ENCODE data around the gene EFCAB14. TPM values are rescaled to one million over a fixed set of nuclear protein-coding genes. Genes with fewer than 3 reads are reported as not detected.
A peak's percentile ranks its signal among the peaks of the same experiment; 100 is the strongest.
"Not testable (repeated sequence)": the region's sequence is repeated elsewhere in the genome, so short reads cannot be mapped to it uniquely, and the experiment has no call there.

Gene EFCAB14
- total and polyA plus RNA-seq, 4 donors = 39.9 to 108 (median 73.8) TPM

- intact Hi-C loops (cut with DNase I) = loop anchor here (5.0 kb wide), 2 partner anchors 115 to 310 kb away; partner anchors contain the start of gene MKNK1 (in 1 of the 2)
- H3K27ac ChIP-seq (ENCODE audit: low read depth in 1 of 2, low read length in 2 of 2) = no peak overlapping the region
- peak overlapping the region in 1 of 2 donors; percentile 82 for H3K4me3 ChIP-seq (ENCODE audit: low read length in 2 of 2)
- DNase-seq = no peak
- H3K9me3 ChIP-seq (ENCODE audit: control insufficient read depth, low read length) = no peaks in the 10 kb centered on the region
- no peaks in the 10 kb centered on the region for H3K27me3 ChIP-seq (ENCODE audit: control insufficient read depth in 1 of 2, insufficient read depth in 2 of 2, low read length in 1 of 2)
- H3K36me3 ChIP-seq (ENCODE audit: control insufficient read depth in 1 of 2, insufficient read depth in 2 of 2, low read length in 1 of 2) = peaks cover 0 to 5% of the 10 kb centered on the region in 2 donors
- WGBS, 2 donors = 70% methylated on average over 9 of the region's 9 CpGs
- ATAC-seq (ENCODE audit: low FRiP score) = no peak
- H3K4me1 ChIP-seq (ENCODE audit: control insufficient read depth in 1 of 2, insufficient read depth in 2 of 2, low read length in 2 of 2) = no peaks in the 10 kb centered on the region
These were observed 1.3 kb downstream of the EFCAB14 start for GRCh38 chr1:46717654-46718053.

GRCh38 chr1:46714976-46715375 lies 3.9 kb downstream of the EFCAB14 start:
- DNase-seq = no peak
- Histone ChIP-seq H3K27me3 (ENCODE audit: control insufficient read depth in 1 of 2, insufficient read depth in 2 of 2, low read length in 1 of 2) (no peaks in the 10 kb centered on the region), H3K27ac (ENCODE audit: low read depth in 1 of 2, low read length in 2 of 2) (no peak overlapping the region), H3K4me3 (ENCODE audit: low read length in 2 of 2) (no peak overlapping the region), H3K36me3 (ENCODE audit: control insufficient read depth in 1 of 2, insufficient read depth in 2 of 2, low read length in 1 of 2) (peaks cover 5 to 7% of the 10 kb centered on the region in 2 donors), H3K4me1 (ENCODE audit: control insufficient read depth in 1 of 2, insufficient read depth in 2 of 2, low read length in 2 of 2) (no peaks in the 10 kb centered on the region), H3K9me3 (ENCODE audit: control insufficient read depth, low read length) (no peaks in the 10 kb centered on the region)
- intact Hi-C loops (cut with DNase I) = loop anchor here (5.0 kb wide), 2 partner anchors 113 to 308 kb away; partner anchors contain the start of gene MKNK1 (in 1 of the 2)
- WGBS, 2 donors = 79 to 83% methylated on average over 3 of the region's 3 CpGs
- ATAC-seq (ENCODE audit: low FRiP score) = no peak

- DNase-seq (no peak), ATAC-seq (ENCODE audit: low FRiP score) (no peak)
- intact Hi-C loops (cut with DNase I) = no loop called here
- no peaks in the 10 kb centered on the region for H3K27me3 ChIP-seq (ENCODE audit: control insufficient read depth in 1 of 2, insufficient read depth in 2 of 2, low read length in 1 of 2)
- H3K4me1 ChIP-seq (ENCODE audit: control insufficient read depth in 1 of 2, insufficient read depth in 2 of 2, low read length in 2 of 2) = peaks cover 0 to 2% of the 10 kb centered on the region in 2 donors
- WGBS, 2 donors = 87 to 94% methylated on average over 1 of the region's 1 CpG
- no peaks in the 10 kb centered on the region for H3K9me3 ChIP-seq (ENCODE audit: control insufficient read depth, low read length)
- peaks cover 6 to 13% of the 10 kb centered on the region in 2 donors for H3K36me3 ChIP-seq (ENCODE audit: control insufficient read depth in 1 of 2, insufficient read depth in 2 of 2, low read length in 1 of 2)
- H3K4me3 ChIP-seq (ENCODE audit: low read length in 2 of 2) = no peak overlapping the region
- no peak overlapping the region for H3K27ac ChIP-seq (ENCODE audit: low read depth in 1 of 2, low read length in 2 of 2)
These were observed 10.8 kb downstream of the EFCAB14 start for GRCh38 chr1:46708121-46708520.

- Histone ChIP-seq H3K27me3 (ENCODE audit: control insufficient read depth in 1 of 2, insufficient read depth in 2 of 2, low read length in 1 of 2) (no peaks in the 10 kb centered on the region), H3K27ac (ENCODE audit: low read depth in 1 of 2, low read length in 2 of 2) (no peak overlapping the region), H3K4me1 (ENCODE audit: control insufficient read depth in 1 of 2, insufficient read depth in 2 of 2, low read length in 2 of 2) (peaks cover 2 to 3% of the 10 kb centered on the region in 2 donors), H3K36me3 (ENCODE audit: control insufficient read depth in 1 of 2, insufficient read depth in 2 of 2, low read length in 1 of 2) (peaks cover 6 to 8% of the 10 kb centered on the region in 2 donors), H3K4me3 (ENCODE audit: low read length in 2 of 2) (no peak overlapping the region), H3K9me3 (ENCODE audit: control insufficient read depth, low read length) (no peaks in the 10 kb centered on the region)
- WGBS, 2 donors = 82 to 83% methylated on average over 9 of the region's 9 CpGs
- intact Hi-C loops (cut with DNase I) = no loop called here
- DNase-seq = no peak
- no peak for ATAC-seq (ENCODE audit: low FRiP score)
These were observed 13.5 kb downstream of the EFCAB14 start for GRCh38 chr1:46705408-46705807.

GRCh38 chr1:46703927-46704641 lies 14.8 kb downstream of the EFCAB14 start:
- DNase-seq = no peak
- WGBS, 2 donors = 81 to 92% methylated on average over 3 of the region's 3 CpGs

GRCh38 chr1:46699666-46700065 lies 19.2 kb downstream of the EFCAB14 start:
- no peaks in the 10 kb centered on the region for H3K9me3 ChIP-seq (ENCODE audit: control insufficient read depth, low read length)
- no peak overlapping the region for H3K4me3 ChIP-seq (ENCODE audit: low read length in 2 of 2)
- intact Hi-C loops (cut with DNase I) = no loop called here
- H3K36me3 ChIP-seq (ENCODE audit: control insufficient read depth in 1 of 2, insufficient read depth in 2 of 2, low read length in 1 of 2) = peaks cover 5% of the 10 kb centered on the region in 2 donors
- ATAC-seq (ENCODE audit: low FRiP score) = no peak
- H3K4me1 ChIP-seq (ENCODE audit: control insufficient read depth in 1 of 2, insufficient read depth in 2 of 2, low read length in 2 of 2) = peaks cover 0 to 3% of the 10 kb centered on the region in 2 donors
- no peak for DNase-seq
- H3K27ac ChIP-seq (ENCODE audit: low read depth in 1 of 2, low read length in 2 of 2) = no peak overlapping the region
- H3K27me3 ChIP-seq (ENCODE audit: control insufficient read depth in 1 of 2, insufficient read depth in 2 of 2, low read length in 1 of 2) = no peaks in the 10 kb centered on the region
- 59 to 68% methylated on average over 3 of the region's 3 CpGs for WGBS, 2 donors

More at GRCh38 chr1:46703927-46704641, 14.8 kb downstream of the EFCAB14 start:
- Histone ChIP-seq H3K4me3 (ENCODE audit: low read length in 2 of 2) (no peak overlapping the region), H3K9me3 (ENCODE audit: control insufficient read depth, low read length) (no peaks in the 10 kb centered on the region), H3K4me1 (ENCODE audit: control insufficient read depth in 1 of 2, insufficient read depth in 2 of 2, low read length in 2 of 2) (peaks cover under 1 to 3% of the 10 kb centered on the region in 2 donors), H3K36me3 (ENCODE audit: control insufficient read depth in 1 of 2, insufficient read depth in 2 of 2, low read length in 1 of 2) (peaks cover 6% of the 10 kb centered on the region in 2 donors), H3K27ac (ENCODE audit: low read depth in 1 of 2, low read length in 2 of 2) (no peak overlapping the region), H3K27me3 (ENCODE audit: control insufficient read depth in 1 of 2, insufficient read depth in 2 of 2, low read length in 1 of 2) (no peaks in the 10 kb centered on the region)
- no peak for ATAC-seq (ENCODE audit: low FRiP score)
- intact Hi-C loops (cut with DNase I) = no loop called here

- intact Hi-C loops (cut with DNase I) = no loop called here
- Histone ChIP-seq H3K27ac (ENCODE audit: low read depth in 1 of 2, low read length in 2 of 2) (no peak overlapping the region), H3K9me3 (ENCODE audit: control insufficient read depth, low read length) (no peaks in the 10 kb centered on the region), H3K27me3 (ENCODE audit: control insufficient read depth in 1 of 2, insufficient read depth in 2 of 2, low read length in 1 of 2) (no peaks in the 10 kb centered on the region), H3K36me3 (ENCODE audit: control insufficient read depth in 1 of 2, insufficient read depth in 2 of 2, low read length in 1 of 2) (peaks cover 5% of the 10 kb centered on the region in 2 donors), H3K4me1 (ENCODE audit: control insufficient read depth in 1 of 2, insufficient read depth in 2 of 2, low read length in 2 of 2) (no peaks in the 10 kb centered on the region), H3K4me3 (ENCODE audit: low read length in 2 of 2) (no peak overlapping the region)
- ATAC-seq (ENCODE audit: low FRiP score) (no peak), DNase-seq (no peak)
- 94 to 95% methylated on average over 2 of the region's 2 CpGs for WGBS, 2 donors
These were observed 21.9 kb downstream of the EFCAB14 start for GRCh38 chr1:46697053-46697452.

GRCh38 chr1:46694676-46695075 lies 24.2 kb downstream of the EFCAB14 start:
- H3K4me1 ChIP-seq (ENCODE audit: control insufficient read depth in 1 of 2, insufficient read depth in 2 of 2, low read length in 2 of 2) = not testable (repeated sequence)

More at GRCh38 chr1:46694676-46695075, 24.2 kb downstream of the EFCAB14 start:
- H3K36me3 ChIP-seq (ENCODE audit: control insufficient read depth in 1 of 2, insufficient read depth in 2 of 2, low read length in 1 of 2); H3K4me3 ChIP-seq (ENCODE audit: low read length in 2 of 2); H3K9me3 ChIP-seq (ENCODE audit: control insufficient read depth, low read length); H3K27me3 ChIP-seq (ENCODE audit: control insufficient read depth in 1 of 2, insufficient read depth in 2 of 2, low read length in 1 of 2); ATAC-seq (ENCODE audit: low FRiP score); H3K27ac ChIP-seq (ENCODE audit: low read depth in 1 of 2, low read length in 2 of 2); DNase-seq; intact Hi-C loops (cut with DNase I): not testable (repeated sequence)
- 92 to 93% methylated on average over 3 to 4 of the region's 4 CpGs for WGBS, 2 donors

Data from aorta (tissue), 5 donors.